Measurements from ENCODE around the gene EHMT1. TPM values are rescaled to one million over a fixed set of nuclear protein-coding genes. Genes with fewer than 3 reads are reported as not detected.

The EHMT1 gene
- total and polyA plus RNA-seq, 2 of the 8 experiments (the other 6 are each of a cell fraction or from before 2014, with no cell fraction given): 95.7 to 163 TPM

DNA sequence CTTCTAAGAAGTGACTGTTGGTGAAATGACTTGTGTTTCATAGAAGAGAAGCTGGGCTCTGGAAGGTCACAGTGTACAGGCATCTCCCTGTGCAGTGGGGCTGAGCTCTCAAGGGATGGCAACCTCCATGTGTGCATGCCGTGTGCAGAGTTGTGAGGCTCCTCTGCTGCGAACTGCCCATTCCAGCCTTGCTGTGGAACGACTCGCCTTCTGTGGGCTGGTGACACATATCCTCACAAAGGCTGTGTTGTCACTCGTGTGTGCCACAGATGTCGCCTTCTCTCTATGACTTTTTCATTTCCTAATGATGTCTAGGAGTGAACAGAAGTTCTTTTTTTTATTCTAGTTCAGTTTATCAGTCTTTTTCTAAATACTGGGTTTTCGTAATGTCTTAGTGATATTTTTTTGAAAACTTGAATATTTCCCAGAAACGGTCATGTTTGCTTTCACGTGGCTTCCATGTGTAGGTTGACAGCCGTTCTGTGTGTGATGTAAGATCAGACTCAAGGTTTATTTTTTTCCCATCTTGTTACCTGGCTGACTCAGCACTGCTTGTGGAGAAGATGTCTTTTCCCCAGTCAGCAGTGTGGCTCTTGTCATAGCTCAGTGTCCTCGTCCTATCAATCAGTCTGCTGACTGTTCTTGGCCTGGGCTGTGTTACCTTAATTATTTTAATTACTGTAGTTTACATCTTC lies 201.5 kb downstream of the EHMT1 start:
- peaks cover 12 to 21% of the 10 kb centered on the region in 2 experiments for H3K9me3 ChIP-seq (ENCODE audit: insufficient read depth in 2 of 2, low read depth in 1 of 2, low read length in 1 of 2)
- no peak overlapping the region for H3K56ac ChIP-seq (replicated peaks; ENCODE audit: insufficient read length, low read depth, low read length)
- H3K27me3 ChIP-seq (replicated peaks in 1 of 4; ENCODE audit: control insufficient read depth in 3 of 4, extremely low read depth in 1 of 4, insufficient read depth in 3 of 4, low read length in 3 of 4): no peaks in the 10 kb centered on the region
- no peak overlapping the region for H4K5ac ChIP-seq (ENCODE audit: insufficient read length, low read depth, low read length)
- H4K91ac ChIP-seq (replicated peaks; ENCODE audit: insufficient read length, low read length): no peak overlapping the region
- H2AFZ ChIP-seq (ENCODE audit: low read length): no peak overlapping the region
- no peak overlapping the region for H3K18ac ChIP-seq (ENCODE audit: extremely low read depth, low read length)
- TF ChIP-seq POLR2A (IDR thresholded peaks at IDR 0.05; ENCODE audit: control extremely low read depth in 1 of 2, low read depth in 2 of 2, low read length in 2 of 2) (no peak), TCF12 (IDR thresholded peaks at IDR 0.05; ENCODE audit: low read depth, low read length) (no peak), CTBP2 (IDR thresholded peaks at IDR 0.05; ENCODE audit: borderline replicate concordance, insufficient read depth, insufficient read length, low read length) (no peak)
- TF ChIP-seq, protein P1, sequence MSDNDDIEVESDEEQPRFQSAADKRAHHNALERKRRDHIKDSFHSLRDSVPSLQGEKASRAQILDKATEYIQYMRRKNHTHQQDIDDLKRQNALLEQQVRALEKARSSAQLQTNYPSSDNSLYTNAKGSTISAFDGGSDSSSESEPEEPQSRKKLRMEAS (IDR thresholded peaks at IDR 0.05): no peak
- peaks cover 0 to 17% of the 10 kb centered on the region in 2 experiments; a peak in 1 of 4 replicates for H3K79me2 ChIP-seq (ENCODE audit: control insufficient read depth in 1 of 2, insufficient read depth in 2 of 2, low read length in 2 of 2)
- H3K4me3 ChIP-seq (ENCODE audit: extremely low read depth in 1 of 4, insufficient read depth in 2 of 4, low read depth in 3 of 4, low read length in 4 of 4): no peak overlapping the region
- no peak overlapping the region for H2BK12ac ChIP-seq (ENCODE audit: low read depth, low read length)
- H3K36me3 ChIP-seq (ENCODE audit: control insufficient read depth in 2 of 4, insufficient read depth in 4 of 4, low read length in 3 of 4): peaks cover 21 to 52% (median 30%) of the 10 kb centered on the region in 4 experiments
- H3K4ac ChIP-seq (replicated peaks; ENCODE audit: insufficient read length, low read depth, low read length): no peak overlapping the region
- CTCF ChIA-PET (ENCODE audit: partially characterized antibody): interaction anchor here (0.6 kb wide), 1 partner anchor 307 kb away, joined by 3 read pairs; no protein-coding TSS in a partner anchor
- peaks cover 12% of the 10 kb centered on the region; the same call in 1 of the 2 replicates for H3K79me1 ChIP-seq (ENCODE audit: low read depth, low read length)
- H2BK15ac ChIP-seq (ENCODE audit: low read length): no peak overlapping the region
- H3K9ac ChIP-seq (replicated peaks in 1 of 4; ENCODE audit: extremely low read depth in 1 of 4, low read depth in 3 of 4, low read length in 3 of 4): no peak overlapping the region
- H3K14ac ChIP-seq (ENCODE audit: insufficient read length): no peak overlapping the region
- POLR2A ChIA-PET (ENCODE audit: partially characterized antibody): no interaction called here
- 88% methylated on average over 11 of the region's 11 CpGs; no CpG with 5 or more reads in 1 of the 2 experiments for WGBS, 2 experiments (ENCODE audit: extremely low coverage in 1 of 2, insufficient coverage in 1 of 2, insufficient read length in 1 of 2, insufficient replicate concordance in 2 of 2, low coverage in 1 of 2, low lambda C conversion rate in 2 of 2, missing lambda C conversion rate in 1 of 2)
- H2BK120ac ChIP-seq (replicated peaks; ENCODE audit: low read depth, low read length): no peak overlapping the region
- no peak overlapping the region for H3K27ac ChIP-seq (ENCODE audit: low read depth, low read length)
- H3K23ac ChIP-seq (ENCODE audit: insufficient read length): no peak overlapping the region
- no peak overlapping the region for H2BK20ac ChIP-seq (ENCODE audit: low read length)
- no peak overlapping the region for H2BK5ac ChIP-seq (ENCODE audit: low read depth, low read length)
- no peak overlapping the region for H2AK5ac ChIP-seq (ENCODE audit: low read depth, low read length)
- FAIRE-seq (no peak), DNase-seq (ENCODE audit: low read depth in 1 of 2, low spot score in 2 of 2) (no peak)
- no peaks in the 10 kb centered on the region for H4K20me1 ChIP-seq (replicated peaks in 1 of 2; ENCODE audit: control insufficient read depth in 1 of 2, insufficient read depth in 2 of 2, low read length in 2 of 2)
- H3K23me2 ChIP-seq (ENCODE audit: low read depth, low read length): 0 out of 2 replicates have a peak, but pooled peaks cover 1% of the 10 kb centered on the region
- H4K8ac ChIP-seq (ENCODE audit: extremely low read depth, insufficient read depth, low read length): no peak overlapping the region
- no peaks in the 10 kb centered on the region for H3K4me1 ChIP-seq (replicated peaks in 1 of 4; ENCODE audit: control insufficient read depth in 3 of 4, insufficient read depth in 4 of 4, low read length in 3 of 4)
- H3K4me2 ChIP-seq (ENCODE audit: insufficient read depth in 1 of 2, low read depth in 2 of 2, low read length in 2 of 2): no peak overlapping the region

Data from H1 (cell line).